Measurements from ENCODE around the gene NR1H3.
"Not testable (repeated sequence)": the region's sequence is repeated elsewhere in the genome, so short reads cannot be mapped to it uniquely, and the experiment has no call there.

Gene NR1H3

DNA sequence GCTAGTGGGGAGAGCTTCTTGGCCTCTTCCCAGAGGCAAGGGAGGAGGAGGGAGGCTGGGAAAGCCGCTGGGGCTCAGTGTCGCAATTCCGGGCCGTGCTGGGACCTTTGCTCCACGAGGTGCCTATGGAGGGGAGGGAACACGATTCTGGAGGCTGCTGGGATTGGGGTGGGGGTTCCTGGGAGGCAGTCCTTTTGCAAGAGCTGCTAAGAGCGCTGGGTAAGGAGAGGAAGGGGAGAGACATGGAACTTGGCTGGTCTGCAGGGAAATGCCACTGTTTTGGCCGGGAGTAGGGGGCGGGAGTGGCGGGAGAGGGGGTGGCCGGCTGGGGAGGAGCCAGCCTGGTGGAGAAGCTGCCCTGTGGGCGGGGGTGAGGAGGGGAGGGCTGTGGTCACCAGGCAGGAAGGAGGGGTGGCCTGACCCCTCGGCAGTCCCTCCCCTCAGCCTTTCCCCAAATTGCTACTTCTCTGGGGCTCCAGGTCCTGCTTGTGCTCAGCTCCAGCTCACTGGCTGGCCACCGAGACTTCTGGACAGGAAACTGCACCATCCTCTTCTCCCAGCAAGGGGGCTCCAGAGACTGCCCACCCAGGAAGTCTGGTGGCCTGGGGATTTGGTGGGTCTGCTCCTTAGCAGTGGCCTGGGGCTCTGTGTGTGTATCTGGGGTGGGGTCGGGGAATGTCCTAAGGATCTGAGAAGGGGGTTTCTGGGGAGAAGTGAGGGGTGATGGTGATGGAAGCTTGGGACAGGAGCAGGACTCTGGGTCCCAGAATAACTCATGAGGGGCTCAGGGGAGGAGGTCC lies at the start of gene NR1H3:
Gene NR1H3 (plus strand): TSS at position 480 of the 800 bp plus-strand sequence. CDS start 1,221 bp downstream, outside the sequence.
- DNase-seq (ENCODE audit: low spot score): no peak

DNA sequence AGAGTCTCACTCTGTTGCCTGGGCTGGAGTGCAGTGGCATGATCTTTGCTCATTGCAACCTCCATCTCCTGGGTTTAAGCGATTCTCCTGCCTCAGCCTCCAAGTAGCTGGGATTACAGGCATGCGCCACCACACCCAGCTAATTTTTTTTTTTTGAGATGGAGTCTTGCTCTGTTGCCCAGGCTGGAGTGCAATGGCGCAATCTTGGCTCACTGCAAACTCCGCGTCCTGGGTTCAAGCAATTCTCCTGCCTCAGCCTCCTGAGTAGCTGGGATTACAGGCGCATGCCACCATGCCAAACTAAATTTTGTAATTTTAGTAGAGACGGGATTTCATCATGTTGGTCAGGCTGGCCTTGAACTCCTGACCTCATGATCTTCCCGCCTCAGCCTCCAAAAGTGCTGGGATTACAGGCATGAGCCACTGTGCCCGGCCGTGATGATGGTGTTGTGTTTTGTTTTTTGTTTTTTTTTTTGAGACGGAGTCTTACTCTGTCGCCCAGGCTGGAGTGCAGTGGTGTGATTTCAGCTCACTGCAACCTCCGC lies 49.7 kb upstream of the NR1H3 start:
- DNase-seq (ENCODE audit: low spot score): not testable (repeated sequence)

DNA sequence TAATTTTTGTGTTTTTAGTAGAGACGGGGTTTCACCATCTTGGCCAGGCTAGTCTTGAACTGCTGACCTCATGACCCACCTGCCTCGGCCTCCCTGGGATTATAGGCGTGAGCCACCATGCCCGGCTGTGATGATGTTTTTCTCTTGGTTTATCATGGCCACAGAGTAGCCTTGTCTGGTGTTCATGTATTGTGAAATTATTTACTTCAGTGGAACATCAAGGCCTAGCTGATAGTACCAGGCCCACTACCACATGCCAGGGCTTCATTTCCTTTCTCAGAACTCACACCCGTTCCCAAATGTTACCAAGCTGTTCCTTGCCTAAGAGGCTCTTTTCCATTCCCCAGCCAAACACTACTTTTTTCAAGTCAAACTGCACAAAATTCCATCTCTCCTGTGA lies 49.2 kb upstream of the NR1H3 start:
- DNase-seq (ENCODE audit: low spot score): no peak

DNA sequence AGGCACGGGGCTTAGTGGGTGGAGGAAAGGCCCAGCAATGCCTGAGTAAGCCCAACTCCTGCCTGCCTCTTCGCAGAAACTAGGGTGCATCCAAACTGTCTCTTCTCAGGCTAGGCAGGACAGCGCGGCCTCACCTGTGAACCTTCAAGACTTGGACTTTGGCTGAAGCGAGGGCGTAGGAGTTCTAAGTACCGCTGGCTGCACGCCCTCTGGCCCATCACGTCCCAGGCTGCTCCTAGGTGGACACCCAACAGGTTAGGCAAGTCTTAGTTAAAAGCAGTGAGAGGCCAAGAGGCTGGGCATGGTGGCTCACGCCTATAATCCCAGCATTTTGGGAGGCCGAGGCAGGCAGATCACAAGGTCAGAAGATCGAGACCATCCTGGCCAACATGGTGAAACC lies 44.9 kb upstream of the NR1H3 start:
- no peak for DNase-seq (ENCODE audit: low spot score)

DNA sequence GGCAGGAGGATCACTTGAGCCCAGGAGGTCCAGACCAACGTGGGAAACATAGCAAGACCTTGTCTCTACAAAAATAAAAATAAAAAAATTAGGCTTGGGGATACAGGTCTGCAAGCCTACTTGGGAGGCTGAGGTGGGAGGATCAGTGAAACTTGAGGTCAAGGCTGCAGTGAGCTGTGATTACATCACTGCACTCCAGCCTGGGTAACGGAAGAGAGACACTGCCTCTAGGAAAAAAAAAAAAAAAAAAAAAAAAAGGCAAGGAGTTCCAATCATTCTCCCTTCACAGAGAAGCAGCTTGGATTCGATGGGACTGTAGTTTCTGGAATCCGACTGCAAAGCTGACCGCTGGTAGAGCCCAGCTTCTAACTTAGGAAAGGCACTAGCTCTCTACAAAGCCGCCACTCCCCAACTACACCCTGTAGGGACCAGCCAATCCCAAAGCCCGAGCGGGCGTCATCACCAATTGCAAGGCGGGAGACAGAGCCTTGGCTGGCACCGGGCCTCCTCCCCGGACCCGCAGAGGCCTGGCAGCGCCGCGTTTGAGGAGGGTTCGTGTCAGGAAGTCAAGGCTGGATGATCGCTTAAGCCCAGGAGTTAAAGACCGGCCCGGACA lies 43.7 kb upstream of the NR1H3 start:
- peak; percentile 89 for DNase-seq (ENCODE audit: low spot score)

DNA sequence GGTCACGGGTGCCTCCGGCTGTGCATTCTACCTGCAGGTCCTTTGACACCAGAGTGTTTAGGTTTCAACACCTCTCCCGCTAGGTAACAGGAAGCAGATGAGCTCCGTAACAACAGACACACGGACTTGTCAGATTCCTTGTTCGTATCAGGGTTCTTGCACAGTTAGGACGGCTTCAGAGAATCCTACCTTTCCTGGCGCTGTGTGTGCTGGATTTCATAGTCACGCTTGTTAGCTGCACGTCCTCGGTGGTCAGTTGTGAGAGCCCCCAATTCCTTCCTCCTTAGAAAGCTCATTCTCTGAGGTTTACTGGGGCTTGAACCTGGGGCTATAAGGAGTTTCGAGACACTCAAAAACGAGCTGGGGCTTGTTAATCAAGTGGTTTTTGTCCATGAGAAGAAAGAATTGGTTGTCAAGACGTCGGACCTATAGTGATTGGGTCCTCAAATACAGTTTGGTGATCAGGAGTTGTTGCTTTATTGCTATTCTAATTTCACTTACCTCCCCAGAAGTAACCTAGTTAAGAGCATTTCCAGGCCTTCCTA lies 42.4 kb upstream of the NR1H3 start:
- DNase-seq (ENCODE audit: low spot score): peak; percentile 49

DNA sequence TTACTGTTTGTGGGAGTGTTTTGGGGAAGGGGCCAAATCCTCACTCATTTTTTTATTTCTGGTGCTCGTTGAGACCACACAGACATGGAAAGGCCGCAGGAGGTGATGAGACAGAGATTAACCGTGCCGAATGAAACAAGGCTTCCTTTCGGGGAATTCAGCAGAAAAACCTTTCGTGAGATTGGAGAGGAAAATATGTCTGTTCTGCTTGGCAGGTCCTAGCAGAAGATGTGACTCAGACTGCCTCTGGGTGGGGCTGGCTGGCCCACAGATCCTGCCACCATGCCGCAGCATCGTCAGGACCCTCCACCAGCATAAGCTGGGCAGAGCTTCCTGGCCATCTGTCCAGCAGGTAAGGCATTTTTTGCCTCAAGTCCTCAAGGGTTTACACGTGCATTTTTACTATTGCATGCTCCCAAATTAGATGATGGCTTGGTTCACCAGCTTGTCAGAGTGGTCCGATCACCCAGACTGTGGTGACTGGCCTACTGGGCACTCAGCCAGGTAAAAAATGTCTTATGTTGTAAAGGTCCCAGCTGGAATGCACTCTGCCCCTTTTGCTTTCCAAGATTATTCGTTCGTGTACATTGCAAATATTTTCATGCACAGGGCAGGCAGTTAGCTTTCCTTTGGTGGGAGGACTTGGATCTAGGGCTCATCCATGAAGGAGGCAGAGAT lies 41.5 kb upstream of the NR1H3 start:
- DNase-seq (ENCODE audit: low spot score): peak; percentile 82

DNA sequence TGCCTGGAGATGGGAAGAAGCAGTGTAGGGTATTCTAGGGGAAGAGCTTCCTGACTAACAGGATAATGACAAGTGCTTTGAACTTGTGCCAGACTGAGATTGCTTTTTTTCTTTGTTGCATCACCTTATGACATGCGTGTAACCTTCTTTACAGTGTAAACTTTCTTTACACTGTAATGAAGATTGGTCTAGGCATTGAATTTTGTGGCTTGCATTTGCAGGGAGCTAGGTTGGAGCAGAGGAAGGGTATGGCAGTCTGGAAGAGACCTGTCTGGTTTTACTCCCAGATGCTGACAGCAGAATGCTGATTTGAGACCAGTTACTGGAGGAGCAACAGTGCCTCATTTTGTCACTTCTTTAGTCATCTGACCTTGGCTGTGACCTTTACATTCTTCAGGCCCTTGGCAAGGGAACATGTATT lies 37.4 kb upstream of the NR1H3 start:
- DNase-seq (ENCODE audit: low spot score): no peak

DNA sequence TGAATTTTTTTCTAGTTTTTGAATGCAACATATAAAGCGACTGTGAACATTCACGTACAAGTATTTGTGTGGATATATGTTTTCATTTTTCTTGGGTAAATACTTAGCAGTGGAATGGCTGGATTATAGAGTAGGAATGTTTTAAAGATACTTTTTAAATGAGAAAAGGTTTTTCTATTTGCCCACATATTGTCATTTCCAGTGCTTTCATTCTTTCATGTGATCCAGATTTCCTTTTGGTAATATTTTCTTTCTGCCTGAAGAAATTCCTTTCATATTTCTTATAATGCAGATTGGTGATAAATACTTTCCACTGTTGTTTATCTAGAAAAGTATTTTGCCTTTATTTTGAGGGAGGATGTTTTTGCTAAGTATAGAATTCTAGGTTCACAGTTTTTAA lies 35.1 kb upstream of the NR1H3 start:
- no peak for DNase-seq (ENCODE audit: low spot score)

DNA sequence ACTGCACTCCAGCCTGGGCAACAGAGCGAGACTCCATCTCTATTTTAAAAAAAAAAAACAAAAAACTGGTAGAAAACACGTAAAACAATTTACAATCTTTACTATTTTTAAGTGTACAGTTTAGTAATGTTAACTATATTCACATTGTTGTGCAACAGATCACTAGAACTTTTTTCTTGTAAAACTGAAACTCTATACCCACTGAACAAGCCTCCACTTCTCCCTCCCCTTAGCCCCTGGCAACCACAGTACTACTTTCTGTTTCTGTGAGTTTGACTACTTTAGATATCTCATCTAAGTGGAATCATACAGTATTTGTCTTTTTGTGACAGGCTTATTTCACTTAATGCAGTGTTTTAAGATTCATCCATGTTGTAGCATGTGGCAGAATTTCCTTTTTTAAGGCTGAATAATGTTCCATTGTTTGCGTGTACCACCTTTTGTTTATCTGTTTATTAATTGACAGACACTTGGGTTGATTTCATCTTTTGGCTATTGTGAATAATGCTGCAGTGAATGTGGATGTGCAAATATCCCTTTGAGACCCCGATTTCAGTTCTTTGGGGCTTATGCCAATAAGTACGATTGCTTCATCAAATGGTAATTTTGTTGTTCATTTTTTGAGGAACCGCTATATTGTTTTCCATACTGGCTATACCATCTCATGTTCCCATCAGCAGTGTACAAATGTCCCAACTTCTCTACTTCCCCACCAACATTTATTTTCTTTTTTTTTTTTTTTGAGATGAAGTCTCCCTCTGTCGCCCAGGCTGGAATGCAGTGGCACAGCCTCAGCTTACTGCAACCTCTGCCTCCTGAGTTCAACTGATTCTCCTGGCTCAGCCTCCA lies 32.0 kb upstream of the NR1H3 start:
- peak; percentile 6 for DNase-seq (ENCODE audit: low spot score)

DNA sequence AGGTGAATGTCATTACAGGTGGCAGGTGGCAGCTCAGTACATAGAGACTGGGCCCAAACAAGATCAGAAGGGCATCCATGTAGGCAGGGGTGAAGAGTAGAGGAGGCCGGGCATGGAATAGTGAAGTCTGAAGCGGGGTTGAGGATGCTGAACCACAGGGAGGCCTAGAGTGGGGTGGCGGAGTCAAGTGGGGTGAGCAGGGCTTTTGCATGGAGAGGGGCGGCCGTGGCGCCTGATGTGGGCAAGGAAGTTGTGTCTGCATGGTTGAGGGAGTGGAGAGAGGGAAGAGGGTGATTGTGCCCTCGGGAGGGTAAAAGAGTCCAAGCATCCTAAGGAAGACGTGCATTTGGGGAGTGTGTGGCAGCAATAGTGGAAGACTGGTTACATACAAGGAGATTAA lies 28.6 kb upstream of the NR1H3 start:
- DNase-seq (ENCODE audit: low spot score): no peak

DNA sequence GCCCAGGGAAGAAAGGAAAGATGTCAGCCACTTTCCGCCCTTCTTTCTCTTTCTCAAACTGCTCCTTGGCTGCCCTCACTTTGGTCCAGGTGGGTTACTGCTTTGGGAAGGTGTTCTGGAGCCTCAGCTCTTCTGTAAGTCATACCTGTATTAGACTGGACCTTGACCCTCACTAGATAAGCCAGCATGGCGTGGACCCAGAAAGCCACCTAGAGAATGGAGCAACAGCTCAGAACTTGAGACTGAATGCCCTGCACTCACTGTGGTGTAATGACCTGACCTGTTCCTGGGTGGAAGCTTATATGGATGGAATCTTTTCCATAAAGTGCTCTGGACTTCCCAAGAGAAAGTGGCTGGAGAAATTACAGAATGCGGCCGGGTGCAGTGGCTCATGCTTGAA lies 24.7 kb upstream of the NR1H3 start:
- DNase-seq (ENCODE audit: low spot score): no peak

DNA sequence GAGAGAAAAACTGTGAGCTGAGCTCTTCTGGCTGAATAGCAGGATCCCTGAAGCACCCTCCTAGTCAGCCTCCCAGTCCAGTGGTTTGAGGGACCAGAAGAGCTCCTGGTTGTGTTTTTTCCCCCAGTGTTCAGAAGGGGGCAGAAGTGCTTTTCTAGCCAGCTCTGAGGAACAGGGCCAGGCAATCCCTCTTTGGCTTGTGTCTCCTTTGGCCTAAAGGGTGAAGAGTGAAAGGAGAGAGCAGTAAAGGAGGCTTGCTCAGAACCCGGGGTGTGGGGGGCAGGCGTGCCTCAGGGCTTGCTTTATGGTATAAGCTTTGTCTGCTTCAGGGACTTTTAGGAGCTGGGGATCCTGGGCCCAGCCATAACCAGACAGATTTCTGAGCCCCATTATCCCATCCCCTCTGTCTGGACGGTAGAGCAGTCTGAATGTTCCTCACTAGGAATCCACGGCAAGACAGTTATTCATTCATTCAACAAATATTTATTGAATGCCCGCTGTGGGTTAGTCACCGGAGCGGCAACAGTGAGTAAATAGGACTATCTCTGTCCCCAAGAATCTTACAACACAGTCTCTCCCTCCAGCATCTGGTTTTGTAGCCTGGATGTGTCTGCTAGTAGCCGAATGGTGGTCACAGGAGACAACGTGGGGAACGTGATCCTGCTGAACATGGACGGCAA lies 23.7 kb upstream of the NR1H3 start:
- peak; percentile 19 for DNase-seq (ENCODE audit: low spot score)

DNA sequence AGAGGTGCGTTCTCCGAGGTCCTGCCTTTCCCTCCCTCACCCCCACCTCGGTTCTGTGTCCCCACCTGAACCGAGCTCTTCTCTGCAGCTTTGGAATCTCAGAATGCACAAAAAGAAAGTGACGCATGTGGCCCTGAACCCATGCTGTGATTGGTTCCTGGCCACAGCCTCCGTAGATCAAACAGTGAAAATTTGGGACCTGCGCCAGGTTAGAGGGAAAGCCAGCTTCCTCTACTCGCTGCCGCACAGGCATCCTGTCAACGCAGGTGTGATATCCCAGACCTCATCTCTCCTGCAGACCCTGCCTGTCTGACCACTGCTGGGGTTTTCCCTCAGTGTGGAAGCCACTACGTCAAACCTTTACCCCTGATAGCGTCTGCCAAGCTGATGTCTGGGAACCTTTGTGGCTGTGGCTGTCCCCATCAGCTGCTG lies 23.1 kb upstream of the NR1H3 start:
- peak; percentile 51 for DNase-seq (ENCODE audit: low spot score)

DNA sequence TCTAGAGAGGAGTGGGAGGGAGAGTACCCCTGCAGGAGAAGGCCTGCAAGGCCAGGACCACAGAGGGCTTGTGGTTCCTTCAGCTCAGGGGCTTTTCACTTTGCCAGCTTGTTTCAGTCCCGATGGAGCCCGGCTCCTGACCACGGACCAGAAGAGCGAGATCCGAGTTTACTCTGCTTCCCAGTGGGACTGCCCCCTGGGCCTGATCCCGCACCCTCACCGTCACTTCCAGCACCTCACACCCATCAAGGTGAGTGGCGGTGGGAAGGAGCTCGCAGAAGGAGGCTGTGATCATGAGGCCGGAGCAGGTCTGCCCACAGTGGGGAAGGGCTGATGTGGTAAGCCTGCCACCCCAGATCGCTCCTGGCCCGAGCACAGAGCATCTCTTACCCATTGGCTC lies 22.6 kb upstream of the NR1H3 start:
- no peak for DNase-seq (ENCODE audit: low spot score)

DNA sequence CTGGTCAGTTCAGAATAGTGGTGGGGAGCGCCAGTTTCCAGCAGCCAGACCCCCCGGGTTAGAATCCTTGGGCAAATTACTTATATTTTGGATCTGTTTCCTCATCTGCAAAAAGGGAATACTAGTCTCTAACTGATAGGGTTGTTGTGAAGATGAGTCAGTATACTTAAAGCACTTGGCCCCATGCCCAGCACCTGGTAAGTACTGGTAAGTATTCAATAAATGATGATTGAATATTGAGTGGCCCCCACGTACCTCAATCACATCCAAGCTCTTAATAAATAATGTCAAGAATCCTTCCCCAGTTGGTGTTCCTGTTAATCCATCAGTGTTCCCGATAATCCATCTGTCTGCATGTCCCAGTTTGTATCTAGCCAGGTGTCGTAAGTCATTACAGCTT lies 21.3 kb upstream of the NR1H3 start:
- DNase-seq (ENCODE audit: low spot score): peak; percentile 4

DNA sequence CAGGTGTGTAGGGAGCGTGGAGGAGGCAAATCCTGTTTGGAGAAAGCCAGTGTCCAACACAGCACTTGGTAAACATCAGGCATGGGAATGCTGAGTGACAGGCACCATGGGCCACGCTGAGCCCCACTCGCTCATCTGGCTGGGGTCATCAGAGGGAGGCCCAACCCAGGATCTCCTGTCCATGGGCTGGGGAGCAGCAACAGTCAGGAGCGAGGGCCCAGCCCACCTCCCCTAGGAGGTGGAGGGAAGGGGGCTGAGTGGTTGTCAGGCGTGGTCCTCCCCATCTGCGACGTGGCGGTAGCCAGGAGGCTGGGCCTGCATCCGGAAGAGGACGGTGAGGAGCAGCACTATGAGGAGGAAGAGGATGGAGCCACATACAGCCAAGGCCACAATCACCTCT lies 17.9 kb upstream of the NR1H3 start:
- DNase-seq (ENCODE audit: low spot score): no peak

DNA sequence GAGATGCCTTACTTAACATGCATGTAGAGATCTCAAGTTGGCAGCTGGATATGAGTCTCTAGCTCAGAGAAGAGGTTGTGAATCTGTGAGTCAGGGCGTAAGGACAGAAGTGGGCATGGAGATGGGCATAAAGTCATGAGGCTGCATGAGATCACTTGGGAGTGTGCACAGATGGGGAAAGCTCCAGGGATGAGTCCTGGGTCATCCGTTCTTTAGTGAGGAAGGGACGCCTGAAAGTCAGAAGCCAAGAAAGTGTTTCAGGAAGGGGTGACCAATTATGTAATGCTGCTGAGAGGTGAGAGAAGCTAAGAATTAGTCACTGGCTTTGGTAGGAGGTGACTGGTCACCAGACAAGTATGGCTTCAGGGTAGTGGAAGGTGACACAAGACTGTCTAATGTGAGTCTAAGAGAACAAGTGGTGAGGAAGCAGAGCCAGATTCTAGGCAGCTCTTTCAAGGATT lies 15.9 kb upstream of the NR1H3 start:
- DNase-seq (ENCODE audit: low spot score): no peak

DNA sequence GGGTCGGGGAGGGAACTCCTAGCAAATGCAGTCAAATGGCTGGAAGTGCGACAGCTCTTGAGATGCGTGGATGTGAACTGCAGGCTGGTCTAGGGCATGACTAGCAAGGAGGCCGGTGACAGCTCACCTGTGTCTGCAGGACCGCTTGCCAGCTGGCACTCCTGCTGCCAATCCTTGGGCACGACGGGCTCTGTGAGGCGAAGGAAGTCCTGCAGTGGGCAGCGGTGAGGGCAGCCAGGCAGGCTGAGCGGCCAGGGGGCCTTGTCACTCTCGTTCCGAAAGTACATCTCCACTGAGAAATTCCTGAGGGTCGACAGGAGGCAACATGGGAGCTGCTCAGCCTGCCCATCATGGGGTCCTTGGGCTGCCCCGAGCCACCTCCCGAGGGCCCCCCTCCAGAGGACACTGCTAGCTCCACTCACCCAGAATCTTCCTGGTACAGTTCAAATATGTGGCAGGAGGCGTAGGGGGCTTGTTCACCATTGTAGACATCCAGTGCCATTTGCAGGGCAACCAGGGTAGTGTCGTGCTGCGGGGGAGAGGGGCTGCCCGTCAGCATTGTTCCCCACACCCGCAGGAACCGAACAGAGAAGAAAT lies 15.1 kb upstream of the NR1H3 start:
- DNase-seq (ENCODE audit: low spot score): no peak

DNA sequence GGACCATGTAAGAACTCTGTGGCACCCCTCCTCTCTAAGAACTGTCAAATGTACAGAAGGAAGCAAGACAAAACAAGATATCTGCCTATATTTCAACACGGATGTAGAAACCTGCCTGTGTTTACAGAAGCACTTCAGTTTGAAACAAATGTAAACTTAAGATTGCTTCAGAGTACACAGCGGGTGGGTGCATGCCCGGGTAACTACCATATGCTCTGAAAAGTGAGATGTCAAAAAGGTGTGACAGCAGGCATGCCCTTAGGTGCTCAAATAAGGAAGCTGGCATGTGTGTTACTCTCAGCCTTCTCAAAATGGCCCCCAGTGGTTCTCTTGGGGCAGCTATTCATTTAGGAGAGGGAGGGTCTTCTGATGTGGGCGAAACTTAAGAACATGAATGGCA lies 14.3 kb upstream of the NR1H3 start:
- no peak for DNase-seq (ENCODE audit: low spot score)

Data from CD4-positive, alpha-beta T cell treated with Interleukin-2 at 100 ng/mL for 4 hours (primary cell).